Left lung (tissue), 10 donors: ENCODE results near the gene ATL2. TPM values are rescaled to one million over a fixed set of nuclear protein-coding genes. Genes with fewer than 3 reads are reported as not detected.

Experiments used
- ATAC-seq: fragments of 200-7000 bp; cut with Tn5 transposase; one replicate; pipeline ENCODE4 v1.9.1; 2020; ENCODE audit warnings: moderate library complexity
- DNase-seq, 4 donors: peaks; one replicate each; pipeline ENCODE4 v3.0.0-alpha.2; 2013 to 2020
- H3K27ac ChIP-seq, 2 donors: fragments of 200-600 bp; sonication (generic) in 1 of 2; one replicate each; pipeline versions ENCODE4 v1.5.0 to v1.8.0; 2020 to 2021
- H3K27me3 ChIP-seq, 2 donors: fragments of 200-600 bp; sonication (generic) in 1 of 2; one replicate each; pipeline versions ENCODE4 v1.5.0 to v1.8.0; 2020 to 2021
- H3K36me3 ChIP-seq, 2 donors: fragments of 200-600 bp; sonication (generic) in 1 of 2; one replicate each; pipeline versions ENCODE4 v1.5.0 to v1.8.0; 2020 to 2021
- H3K4me1 ChIP-seq, 2 donors: fragments of 200-600 bp; one replicate each; pipeline ENCODE4 v1.8.0; 2021
- H3K4me3 ChIP-seq, 2 donors: fragments of 200-600 bp; sonication (generic) in 1 of 2; one replicate each; pipeline versions ENCODE4 v1.5.0 to v1.8.0; 2020 to 2021; ENCODE audit warnings: mild to moderate bottlenecking in 1 of 2
- H3K9me3 ChIP-seq, 2 donors: fragments of 200-600 bp; sonication (generic) in 1 of 2; one replicate each; pipeline versions ENCODE4 v1.5.0 to v1.8.0; 2020 to 2021
- CTCF ChIP-seq, 2 donors: fragments of 200-600 bp; sonication (generic) in 1 of 2; IDR thresholded peaks; one replicate each; pipeline versions ENCODE4 v1.5.0 to v1.8.0; 2021; ENCODE audit warnings: antibody characterized with exemption in 2 of 2
- intact Hi-C, 2 donors: fragments of 100-400 bp; cut with DNase I; formaldehyde crosslinking; loops; one replicate each; pipeline versions ENCODE4 v1.11.2 to v1.14.2; 2022
- polyA plus RNA-seq, 6 donors: library from polyadenylated mRNA; unstranded; fragments of 120-200 nt; gene quantifications; one replicate each; pipeline ENCODE4 v1.2.1, GENCODE V29; 2013; ENCODE audit not compliant: insufficient read length in 6 of 6
- total RNA-seq, 2 donors: library from RNA; stranded (reverse); fragmentation: NEBNext Ultra II Directional; extraction: Animal tissue kit (Norgen Biotek cat#: 25700); gene quantifications; one replicate each; pipeline ENCODE4 v1.2.1, GENCODE V29; 2021
- donor health status: DM: no; HTN: yes; CAD: no.
- donor health status: DM: no; HTN: no; CAD: no.

ATL2 gene
- total and polyA plus RNA-seq, 8 donors = 42.2 to 77.0 (median 69.2) TPM

- peaks cover 0 to 3% of the 10 kb centered on the region in 2 donors for H3K9me3 ChIP-seq
- ATAC-seq = no peak
- TF ChIP-seq CTCF (IDR thresholded peaks at IDR 0.05) = no peak
- peaks cover 0 to 37% of the 10 kb centered on the region in 2 donors for H3K4me1 ChIP-seq
- intact Hi-C loops = no loop called here
- H3K4me3 ChIP-seq = no peak overlapping the region
- no peaks in the 10 kb centered on the region for H3K27me3 ChIP-seq
- H3K27ac ChIP-seq = peak overlapping the region in 1 of 2 donors; percentile 80
- DNase-seq = no peak
- no peaks in the 10 kb centered on the region for H3K36me3 ChIP-seq
Measured at GRCh38 chr2:38267270-38267925, 109.7 kb downstream of the ATL2 start.

- H3K27me3 ChIP-seq = no peaks in the 10 kb centered on the region
- no peak for ATAC-seq
- intact Hi-C loops = no loop called here
- H3K36me3 ChIP-seq = no peaks in the 10 kb centered on the region
- H3K9me3 ChIP-seq = peaks cover 0 to 3% of the 10 kb centered on the region in 2 donors
- no peak overlapping the region for H3K4me3 ChIP-seq
- no peak for TF ChIP-seq CTCF (IDR thresholded peaks at IDR 0.05)
- peak overlapping the region in 1 of 2 donors; percentile 80 for H3K27ac ChIP-seq
- H3K4me1 ChIP-seq = peaks cover 0 to 42% of the 10 kb centered on the region in 2 donors
- DNase-seq = no peak
Measured at GRCh38 chr2:38266382-38267061, 110.6 kb downstream of the ATL2 start.

GRCh38 chr2:38265461-38265860 lies 111.6 kb downstream of the ATL2 start:
- H3K4me3 ChIP-seq = no peak overlapping the region
- H3K4me1 ChIP-seq = peaks cover 0 to 51% of the 10 kb centered on the region in 2 donors
- H3K36me3 ChIP-seq = no peaks in the 10 kb centered on the region
- peaks cover 0 to 3% of the 10 kb centered on the region in 2 donors for H3K9me3 ChIP-seq
- ATAC-seq = no peak
- no peaks in the 10 kb centered on the region for H3K27me3 ChIP-seq
- TF ChIP-seq CTCF (IDR thresholded peaks at IDR 0.05) = no peak
- intact Hi-C loops = no loop called here
- peak overlapping the region in 1 of 2 donors; percentile 80 for H3K27ac ChIP-seq
- no peak for DNase-seq

- Histone ChIP-seq H3K27ac (peak overlapping the region in 1 of 2 donors; percentile 80), H3K4me3 (no peak overlapping the region), H3K36me3 (no peaks in the 10 kb centered on the region), H3K4me1 (peaks cover 0 to 59% of the 10 kb centered on the region in 2 donors), H3K9me3 (peaks cover 0 to 3% of the 10 kb centered on the region in 2 donors), H3K27me3 (no peaks in the 10 kb centered on the region)
- ATAC-seq = peak; percentile 26
- no peak for TF ChIP-seq CTCF (IDR thresholded peaks at IDR 0.05)
- intact Hi-C loops = no loop called here
- no peak for DNase-seq
Measured at GRCh38 chr2:38264396-38265221, 112.5 kb downstream of the ATL2 start.

GRCh38 chr2:38263293-38263692 lies 113.8 kb downstream of the ATL2 start:
- peaks cover 0 to 71% of the 10 kb centered on the region in 2 donors for H3K4me1 ChIP-seq
- H3K27me3 ChIP-seq = no peaks in the 10 kb centered on the region
- H3K27ac ChIP-seq = peak overlapping the region in 1 of 2 donors; percentile 80
- no peak overlapping the region for H3K4me3 ChIP-seq
- intact Hi-C loops = no loop called here
- TF ChIP-seq CTCF (IDR thresholded peaks at IDR 0.05) = no peak
- no peak for DNase-seq
- H3K36me3 ChIP-seq = no peaks in the 10 kb centered on the region
- peaks cover 0 to 3% of the 10 kb centered on the region in 2 donors for H3K9me3 ChIP-seq
- no peak for ATAC-seq
